Activated T-cell treated with anti-CD3 and anti-CD28 coated beads for 48 hours (primary cell): Measurements from ENCODE around the gene BOD1L1.

ENCODE experiments used
- DNase-seq: peaks from one replicate; pipeline ENCODE4 v3.0.0-alpha.2; 2020; ENCODE audit warnings: low read depth

BOD1L1 gene

DNA sequence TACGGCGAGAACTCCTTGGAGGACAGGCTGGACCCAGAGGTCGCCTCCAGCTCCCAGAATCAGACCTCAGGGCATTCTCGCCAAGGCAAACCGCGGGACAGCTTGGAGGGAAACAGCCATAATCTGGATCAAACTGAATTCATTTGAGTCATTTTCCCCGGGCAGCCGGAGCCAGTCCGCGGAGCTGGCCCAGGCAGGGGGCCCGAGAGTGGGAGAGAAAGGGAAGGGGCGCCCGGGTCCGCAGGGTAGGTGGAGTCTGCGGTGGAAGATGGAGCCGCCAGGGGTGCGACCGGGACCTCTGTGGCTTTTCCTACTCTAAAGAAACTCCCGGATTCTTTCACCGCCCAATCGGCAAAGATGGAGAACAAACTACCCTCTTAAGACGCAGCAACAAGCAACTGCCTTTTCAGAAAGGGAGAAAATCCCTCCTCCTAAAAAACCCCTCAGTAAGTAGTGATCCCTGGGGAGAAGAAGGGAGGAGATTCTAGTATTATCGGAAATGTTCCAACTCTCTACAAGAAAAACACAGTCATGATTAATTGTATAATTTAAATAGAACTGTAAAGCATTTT lies 88.4 kb downstream of the BOD1L1 start:
- no peak for DNase-seq

DNA sequence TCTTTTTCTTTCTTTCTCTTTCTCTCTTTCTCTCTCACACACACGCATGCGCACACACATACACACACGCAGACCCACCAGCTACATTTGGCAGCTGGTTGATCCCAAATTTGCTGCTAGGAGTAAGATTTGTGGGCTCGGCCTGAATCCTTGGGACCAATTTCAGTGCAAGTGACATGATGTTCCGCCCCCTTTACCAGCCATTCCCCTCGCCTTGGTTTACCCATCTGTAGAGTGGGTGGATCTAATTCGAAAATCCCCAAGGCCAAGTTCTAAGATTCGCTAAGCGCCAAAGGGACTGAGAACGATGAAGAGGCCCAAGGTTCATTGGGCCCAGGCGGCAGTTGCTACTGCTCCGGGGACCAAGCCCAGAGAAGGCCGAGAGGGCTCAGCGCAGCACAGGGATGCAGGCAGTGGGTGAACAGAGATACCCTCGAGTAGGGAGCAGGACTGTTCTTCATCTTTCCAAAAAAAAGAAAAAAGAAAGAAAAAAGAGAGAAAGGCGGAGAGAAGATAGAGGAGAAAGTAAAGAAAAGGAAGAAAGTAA lies 89.0 kb downstream of the BOD1L1 start:
- no peak for DNase-seq

DNA sequence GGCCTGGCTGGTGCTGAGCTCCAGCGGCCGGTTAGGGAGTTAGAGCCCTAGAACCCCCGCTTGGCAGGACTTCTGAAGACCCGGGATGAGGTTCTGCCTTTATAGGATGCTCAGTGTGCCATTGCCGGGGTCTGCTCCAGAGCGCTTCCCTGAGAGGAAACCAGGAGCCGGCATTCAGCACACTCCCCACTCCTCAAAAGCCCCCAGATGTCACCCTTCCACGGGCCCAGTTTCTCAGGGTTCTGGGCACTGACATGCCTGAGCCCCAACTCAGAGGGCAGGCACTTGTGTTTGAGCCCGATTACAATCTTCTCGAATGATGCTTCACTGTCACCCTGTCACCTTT lies 89.7 kb downstream of the BOD1L1 start:
- no peak for DNase-seq

DNA sequence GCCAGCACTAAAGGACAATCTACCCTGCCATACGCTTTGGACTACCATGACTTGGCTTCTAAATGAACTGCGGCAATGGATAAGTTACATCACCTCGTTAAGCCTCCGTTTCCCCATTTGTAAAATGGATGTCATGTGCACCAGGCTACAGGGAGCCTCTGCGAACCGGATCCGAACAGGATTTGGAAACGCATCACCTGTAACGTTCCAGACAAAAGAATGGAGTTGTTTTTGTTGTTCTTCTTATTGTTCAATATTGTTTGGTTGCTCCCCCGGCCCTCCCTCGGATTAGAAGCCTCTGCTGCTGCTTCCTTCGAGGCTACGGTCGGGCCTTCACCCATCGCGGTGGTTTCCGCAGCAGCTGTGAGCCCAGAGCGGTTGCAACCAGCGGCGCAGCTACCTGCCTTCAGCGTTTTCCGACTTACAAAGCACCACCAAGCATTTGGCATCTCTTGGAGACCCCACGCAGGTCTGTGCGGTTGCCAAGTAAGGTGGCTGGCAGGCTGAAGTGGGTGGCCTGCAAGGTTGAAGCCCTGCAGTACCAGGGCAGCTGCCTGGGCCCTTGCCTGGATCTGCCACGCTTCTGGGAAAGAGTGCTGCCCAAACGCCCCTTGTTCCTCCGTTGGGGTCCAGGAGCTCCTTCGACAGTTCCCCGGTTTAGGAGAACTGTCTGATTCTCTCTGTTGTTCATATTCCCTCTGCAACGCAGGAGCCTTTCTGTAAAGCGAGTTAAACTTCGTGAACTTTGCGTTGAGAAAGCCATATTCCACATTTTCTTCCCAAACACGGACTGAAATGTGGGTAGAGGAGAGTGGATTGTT lies 90.3 kb downstream of the BOD1L1 start:
- DNase-seq: no peak

DNA sequence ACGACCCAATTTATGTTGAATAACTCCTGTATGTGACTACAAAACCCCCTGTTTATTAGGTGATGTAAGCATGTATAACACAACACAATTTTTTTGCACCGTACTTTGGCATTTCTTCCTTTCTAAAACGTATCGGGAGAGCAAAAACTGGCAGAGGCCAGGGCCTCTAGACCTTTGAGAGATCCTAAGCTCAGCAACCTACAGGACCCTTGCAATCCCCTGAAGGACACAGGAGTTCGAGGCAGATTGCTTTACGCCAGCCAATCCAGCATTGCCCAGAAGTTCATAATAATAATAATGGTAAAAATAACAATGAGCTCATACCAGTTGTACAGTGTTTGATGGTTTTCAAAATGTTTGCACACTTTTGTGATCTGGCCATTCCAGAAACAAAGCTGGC lies 90.9 kb downstream of the BOD1L1 start:
- DNase-seq: no peak

DNA sequence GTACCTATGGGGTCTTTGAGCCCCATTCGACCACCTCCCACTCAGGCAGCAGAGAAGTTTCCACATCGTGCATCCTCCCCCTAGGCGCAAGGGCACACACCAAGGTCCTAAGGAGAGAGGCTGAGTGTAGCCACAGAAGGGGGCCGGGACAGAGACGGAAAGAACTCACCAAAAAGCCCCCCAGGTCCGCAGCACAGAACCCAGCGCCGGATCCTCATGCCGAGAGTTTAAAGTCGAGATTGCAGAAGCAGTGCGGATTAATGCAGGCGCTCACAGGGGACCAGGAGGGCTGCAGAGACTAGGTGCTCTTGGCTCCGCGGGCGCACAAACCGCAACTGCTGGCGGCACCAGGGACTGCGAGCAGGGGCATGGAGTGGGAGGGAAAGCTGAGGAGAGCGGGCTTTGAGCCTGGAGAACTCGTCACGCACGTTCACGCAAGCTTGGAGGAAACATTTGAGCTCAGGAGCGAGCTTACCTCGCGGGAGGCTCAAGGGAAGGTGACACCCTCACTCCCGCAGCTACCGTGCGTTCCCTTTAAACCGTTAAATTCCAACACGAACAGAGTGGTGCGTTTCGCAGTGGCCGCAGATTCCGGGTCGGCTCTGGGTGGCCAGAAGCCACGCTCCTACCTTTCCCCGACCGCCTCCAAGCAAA lies 91.7 kb downstream of the BOD1L1 start:
- DNase-seq: no peak

DNA sequence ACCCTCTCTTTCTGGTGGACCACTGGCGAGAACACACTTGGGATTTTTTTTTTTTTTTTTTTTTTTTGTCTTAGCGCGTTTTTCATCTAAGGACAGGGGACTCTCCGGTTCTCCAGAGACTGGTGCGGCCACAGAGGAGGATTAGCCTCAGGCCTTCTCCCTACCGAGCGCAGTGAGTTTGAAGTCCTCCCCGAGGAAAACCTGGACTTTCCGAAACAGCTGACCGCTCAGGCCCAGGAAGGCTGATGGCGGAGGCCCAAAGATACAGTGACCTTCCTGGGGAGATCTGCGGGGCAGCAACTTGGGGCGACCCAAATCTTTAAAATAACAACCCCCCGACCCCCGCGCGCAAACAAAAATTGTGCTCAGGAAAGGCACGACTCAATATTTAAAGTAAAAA lies 92.4 kb downstream of the BOD1L1 start:
- DNase-seq: no peak

DNA sequence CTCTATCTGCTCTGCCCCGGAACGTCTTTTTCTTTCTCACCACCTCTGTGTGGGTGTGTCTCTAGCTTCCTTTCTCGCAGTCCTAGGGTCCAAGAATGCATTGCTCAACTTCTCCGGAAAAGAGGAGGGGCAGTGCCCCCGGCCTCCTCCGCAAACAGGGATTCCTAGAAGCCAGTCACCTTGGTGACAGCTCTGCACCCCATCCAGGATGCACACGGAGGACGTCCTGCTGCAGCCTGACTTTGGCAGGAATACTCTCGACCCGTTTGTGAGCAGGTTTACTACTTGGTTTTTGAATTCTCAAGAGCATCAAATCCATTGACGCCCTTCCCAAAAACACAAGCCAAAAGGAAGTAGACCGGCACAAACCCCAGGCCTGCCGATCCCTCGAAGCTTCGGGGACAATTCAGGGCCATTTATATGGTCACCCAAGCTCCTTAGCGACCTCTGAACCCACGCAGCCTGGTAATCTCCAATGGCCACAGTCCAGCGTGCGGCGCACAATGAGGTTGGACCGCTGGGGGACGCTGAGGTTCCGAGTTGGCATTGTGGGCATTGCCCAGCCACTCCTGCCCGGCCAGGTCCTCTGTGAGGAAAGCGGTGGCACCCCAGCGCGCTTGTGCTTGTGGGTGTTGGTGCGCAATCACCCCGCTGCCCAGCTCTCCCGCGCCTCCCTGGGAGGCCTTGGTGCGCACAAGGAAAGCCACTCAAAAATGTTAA lies 93.0 kb downstream of the BOD1L1 start:
- no peak for DNase-seq

DNA sequence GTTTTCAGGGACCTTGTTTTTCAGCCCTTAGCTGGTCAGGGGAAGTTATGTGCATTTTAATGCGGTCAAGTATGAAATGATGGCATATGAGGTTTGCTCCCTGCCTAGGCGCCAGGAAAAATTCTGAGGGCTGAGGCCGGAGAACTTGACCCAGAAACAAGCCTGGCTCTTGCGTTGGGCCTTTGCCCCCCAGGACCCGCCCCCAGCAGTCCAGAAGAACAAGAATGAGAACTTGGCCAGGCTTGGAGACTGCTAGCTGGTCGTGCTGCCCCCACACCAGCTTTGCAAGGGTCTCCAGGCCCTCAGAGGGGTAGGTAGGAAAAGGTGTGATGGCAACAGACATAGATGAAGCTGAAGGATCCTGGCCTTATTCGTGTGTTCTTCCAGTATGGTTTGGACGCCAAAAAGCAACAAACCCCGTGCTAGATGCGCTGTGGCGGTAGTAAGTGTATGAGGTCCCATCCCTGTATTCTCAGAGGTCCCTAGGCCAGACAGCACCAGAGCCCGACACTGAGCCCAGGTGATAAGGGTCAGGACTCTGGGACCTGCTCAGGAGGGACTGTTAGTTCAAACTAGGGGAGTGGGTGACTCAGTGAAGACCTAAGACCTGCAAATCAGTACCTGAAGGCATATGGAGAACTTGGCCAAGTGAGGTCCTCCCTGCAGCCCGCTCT lies 93.7 kb downstream of the BOD1L1 start:
- no peak for DNase-seq

DNA sequence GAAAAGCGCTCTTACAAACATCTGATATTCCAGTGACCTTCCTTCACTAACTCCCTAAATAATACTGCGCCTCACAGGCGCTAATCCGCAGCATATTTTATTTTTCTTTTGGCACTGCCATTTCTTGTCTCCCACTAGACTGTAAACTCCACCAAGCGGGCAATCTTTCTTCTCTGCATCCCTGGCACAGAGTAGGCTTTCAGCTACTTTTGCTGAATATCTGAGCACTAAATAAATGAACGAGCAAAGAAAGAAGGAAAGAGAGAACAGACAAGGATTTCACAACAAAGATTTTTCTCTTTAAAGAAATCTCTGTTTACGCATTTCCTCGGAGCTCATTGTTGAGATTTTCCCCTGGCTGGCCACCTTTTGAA lies 95.9 kb downstream of the BOD1L1 start:
- no peak for DNase-seq

DNA sequence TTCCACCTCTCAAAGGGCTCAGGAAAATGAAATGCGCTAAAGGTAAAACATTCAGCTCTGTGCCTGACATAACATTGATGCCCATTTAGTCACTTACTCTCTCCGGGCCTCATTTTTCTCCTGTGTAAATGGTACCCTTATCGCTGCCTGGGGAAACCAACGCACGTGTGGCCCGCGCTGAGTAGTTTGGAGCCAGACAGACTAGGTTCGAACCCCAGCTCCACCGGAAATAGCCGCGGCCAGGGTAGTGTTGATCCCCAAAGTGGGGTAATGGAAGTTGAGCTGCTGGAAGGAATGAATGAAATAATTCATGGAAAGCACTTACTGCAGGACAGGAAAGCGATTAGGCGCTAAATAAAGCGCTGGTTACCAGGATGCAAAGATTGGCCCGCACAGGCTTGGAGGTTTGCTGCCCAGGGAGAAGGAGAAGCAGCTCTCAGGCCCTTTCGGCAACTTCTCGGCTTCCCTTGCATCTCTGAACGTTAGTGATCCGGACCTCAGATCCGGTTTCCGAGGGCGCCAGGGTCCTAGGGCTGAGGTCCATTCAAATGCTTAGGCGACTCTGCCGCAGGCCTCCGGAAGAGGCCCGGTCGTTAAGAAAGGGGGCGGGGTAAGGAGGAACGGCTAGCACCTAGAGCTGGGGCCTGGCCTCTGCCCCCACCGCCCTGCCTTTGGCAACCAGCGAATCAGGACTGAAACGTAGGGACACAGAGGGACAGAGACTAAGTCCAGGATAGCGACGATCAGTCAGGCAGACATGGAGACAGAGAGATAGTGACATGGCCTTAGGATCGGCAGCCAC lies 96.5 kb downstream of the BOD1L1 start:
- DNase-seq: no peak

DNA sequence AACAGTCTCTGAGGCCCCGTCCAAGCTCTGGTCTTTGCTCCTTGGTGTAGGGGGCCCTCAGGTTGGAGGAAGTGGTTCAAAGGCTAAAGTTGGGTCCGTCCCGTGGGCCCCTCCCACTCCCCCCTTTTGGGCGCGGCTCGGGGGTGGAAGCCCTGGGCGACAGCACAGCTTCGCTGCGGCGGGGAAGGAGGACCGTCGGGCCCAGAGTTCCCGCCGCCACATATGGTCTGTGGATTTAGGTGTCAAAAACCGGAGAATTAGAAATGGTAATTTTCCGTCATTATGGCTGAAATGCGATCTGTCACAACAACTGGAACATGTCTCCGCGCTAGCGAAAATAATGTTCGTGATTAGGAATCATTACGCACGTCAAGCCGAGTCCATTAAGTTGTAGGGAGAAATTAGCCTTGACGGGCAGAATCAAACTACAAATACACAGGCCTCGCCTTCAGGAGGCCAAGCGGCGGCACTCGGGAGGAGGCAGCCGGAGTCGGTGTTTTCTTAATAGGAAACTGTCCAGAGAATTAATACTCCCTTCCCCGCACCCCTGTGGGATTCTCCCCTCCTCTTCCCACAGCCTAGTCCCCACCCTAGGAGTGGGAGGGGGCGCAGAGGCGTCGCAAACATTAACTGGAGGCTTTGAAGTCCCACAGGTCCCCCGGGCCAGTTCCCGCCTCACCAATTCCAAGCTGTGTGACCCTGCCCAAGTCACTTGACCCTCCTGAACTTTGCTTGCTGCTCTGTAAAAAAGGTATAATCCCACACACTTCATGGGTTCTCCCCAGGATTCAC lies 98.2 kb downstream of the BOD1L1 start:
- no peak for DNase-seq

DNA sequence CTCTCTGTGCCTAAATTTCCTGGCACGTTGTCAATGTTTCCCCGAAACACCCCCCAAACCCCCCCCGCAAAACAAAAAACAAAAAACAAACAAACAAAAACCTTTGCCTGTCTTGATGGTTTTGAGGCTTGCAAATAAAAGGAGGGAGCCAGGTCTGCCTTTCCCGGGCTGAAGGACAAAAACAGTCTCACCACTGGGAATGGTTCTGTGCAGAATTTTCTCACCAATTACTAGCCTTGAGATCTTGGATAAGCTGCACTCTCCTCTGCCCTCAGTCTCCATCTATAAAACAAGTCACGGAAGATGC lies 98.8 kb downstream of the BOD1L1 start:
- no peak for DNase-seq

DNA sequence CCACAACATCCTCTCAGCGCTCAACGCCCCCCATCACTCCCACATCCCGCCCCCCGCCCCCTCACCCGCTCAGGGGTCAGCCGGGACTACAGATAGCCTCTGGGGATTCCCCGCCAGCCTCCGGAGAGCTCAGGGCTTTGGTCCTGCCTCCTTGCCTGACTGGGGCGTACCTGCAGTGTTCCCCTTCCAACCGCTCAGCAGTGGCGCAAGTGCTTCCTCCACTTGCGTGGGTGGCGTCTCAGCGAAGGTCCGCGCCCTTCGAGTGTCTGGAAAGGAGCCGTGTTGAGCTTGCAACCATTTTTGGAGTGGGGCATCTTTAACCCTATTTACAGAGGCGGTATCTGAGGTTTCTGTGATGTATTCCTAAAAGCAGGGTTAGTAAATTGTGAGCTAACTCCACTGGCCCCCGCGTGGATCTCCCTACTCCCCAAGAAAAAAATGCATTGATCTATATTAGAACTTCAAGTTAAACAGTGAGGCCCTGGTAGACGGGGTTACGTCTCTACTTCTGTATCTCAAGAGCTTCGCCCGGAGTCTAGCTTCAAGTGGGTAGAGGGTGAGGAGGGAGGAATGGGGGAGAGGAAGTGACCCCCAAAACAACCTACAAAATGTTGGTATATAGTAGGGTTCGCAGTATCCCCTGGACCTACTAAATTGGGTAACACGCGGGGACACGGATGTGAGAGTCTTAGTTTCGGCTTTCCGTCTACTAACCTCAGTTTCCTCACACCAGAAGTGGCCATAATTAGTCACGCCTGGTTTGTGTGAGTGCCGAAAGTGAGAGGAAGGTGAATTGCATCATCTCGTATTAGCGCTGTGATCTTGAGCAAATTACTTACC lies 99.3 kb downstream of the BOD1L1 start:
- DNase-seq: no peak

DNA sequence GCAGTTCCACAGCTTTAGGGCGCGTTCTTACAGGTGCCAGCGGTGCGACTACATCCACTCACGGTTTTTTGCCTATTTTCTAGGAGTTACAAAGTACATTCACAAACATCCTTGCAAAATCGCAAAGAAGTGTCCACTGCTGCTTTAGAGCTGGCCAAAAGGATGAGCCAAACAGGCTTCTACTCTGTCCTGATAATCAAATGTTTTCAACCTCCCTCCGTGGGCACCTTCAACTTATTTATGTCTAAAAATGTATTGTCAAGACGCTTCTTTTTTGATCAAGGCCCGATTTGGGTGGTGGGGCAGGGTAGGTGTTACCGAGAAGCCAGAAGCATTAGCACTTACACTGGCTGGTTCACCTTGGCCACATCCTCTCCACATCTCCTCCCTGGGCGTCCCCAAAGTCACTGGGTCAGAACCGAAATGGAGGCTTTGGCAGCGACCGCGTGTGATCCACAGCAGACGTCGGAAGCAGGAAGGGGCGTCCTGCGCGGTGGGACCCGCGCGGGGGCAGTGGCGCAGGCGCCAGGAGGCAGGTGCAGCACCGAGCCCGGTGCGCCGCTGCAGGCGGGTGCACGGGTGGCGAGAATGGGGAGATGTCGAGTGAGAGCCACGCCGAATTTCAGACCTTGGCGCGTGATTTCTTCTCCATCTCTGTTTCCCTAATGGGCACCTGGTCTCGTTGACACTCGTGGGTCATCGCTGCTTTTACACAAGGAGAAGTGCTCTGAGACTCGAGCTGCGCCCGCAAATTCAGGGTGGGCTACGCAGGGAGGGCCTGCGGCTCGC lies 100.1 kb downstream of the BOD1L1 start:
- no peak for DNase-seq

DNA sequence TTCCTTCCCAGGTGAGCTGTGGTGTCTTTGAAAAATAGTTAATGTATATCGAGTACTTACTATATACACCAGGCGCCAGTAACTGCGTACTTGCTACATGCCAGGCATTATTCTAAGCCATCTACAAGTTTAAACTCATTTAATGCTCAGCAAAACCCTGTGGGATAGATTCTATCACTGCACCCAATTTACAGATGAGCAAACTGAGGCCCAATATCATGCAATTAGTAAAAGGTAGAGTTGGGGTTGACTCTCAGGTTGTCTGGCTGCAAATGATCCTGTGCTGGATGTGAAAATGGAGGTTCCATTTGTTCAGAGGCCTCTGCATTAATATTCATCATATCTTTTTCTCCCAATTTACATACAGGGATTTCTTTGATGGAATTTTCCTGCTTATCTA lies 100.9 kb downstream of the BOD1L1 start:
- no peak for DNase-seq

DNA sequence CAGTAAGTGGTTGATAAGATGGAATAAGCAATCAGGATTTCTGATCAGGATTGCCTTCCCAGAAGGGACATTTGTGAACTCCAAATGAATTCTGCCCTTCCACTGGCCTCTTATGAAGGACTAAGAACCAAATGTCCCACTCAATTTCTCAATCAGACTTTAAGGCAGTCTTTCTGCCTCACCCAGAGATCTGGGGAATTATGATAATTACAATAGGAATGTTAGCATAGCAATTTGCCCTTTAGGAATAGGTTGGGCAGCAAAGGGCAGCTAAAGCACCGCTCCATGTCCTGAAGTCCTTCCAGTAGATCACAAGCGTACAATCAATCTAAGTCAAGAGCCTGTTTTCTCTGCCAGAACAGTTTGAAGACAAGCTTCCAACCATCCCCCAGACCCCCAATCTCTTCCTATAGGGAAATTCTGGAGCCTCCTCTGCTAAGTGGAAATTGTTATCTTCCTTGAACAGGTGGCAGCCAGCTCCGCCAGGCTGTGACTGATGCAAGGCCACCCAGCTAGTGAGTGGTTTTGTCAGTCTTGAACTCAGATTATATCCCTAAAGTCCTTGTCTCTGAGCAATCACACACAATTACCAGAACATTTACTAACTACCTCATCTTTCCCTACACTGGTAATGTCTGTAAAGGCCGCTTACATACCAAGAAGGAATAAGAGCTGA lies 101.8 kb downstream of the BOD1L1 start:
- no peak for DNase-seq

DNA sequence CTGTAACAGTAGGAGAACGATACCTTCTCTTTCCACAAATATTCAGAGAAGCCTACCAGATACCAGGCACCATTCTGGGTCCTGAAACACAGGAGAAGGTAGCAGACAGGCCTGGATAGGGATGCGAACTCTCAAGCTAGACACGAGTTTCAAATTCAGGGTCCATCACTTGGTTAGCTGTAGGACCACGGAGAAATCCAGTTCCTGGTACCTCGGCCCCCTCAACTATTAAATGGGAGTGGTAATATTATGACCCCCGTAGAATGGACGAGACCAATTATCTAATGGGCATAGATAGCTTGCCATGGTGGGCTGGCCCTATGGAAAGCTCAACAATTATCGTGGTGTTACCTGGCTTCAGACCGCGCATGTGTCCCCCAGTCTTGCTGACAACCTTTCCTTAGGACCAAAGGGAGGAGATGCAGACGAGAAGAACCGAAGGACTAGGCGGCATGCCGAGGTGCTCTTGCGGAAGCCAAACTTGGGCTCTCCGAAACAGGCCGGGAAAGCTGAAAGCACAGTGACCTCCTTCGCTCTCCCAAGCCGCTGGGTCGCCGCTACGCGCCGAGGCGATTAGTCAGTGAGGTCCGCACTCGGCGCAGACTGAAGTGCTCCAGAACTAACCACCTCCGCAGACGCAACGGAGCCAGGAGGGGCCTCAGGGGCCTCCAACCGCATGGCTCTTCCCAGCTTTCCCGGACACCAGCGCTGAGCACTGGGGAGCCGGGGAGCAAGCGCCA lies 102.9 kb downstream of the BOD1L1 start:
- DNase-seq: no peak
